ENCODE data around the gene DNTTIP2.

Gene DNTTIP2

GRCh38 chr1:93909146-93910050 lies 30.4 kb upstream of the DNTTIP2 start, which contains the start of gene GCLM:
Gene GCLM (minus strand): TSS chr1:93909430. CDS start chr1:93909163, 267 bp downstream.
- TF ChIP-seq CTCF (IDR thresholded peaks at IDR 0.05; ENCODE audit: insufficient read depth, low read length, poor library complexity, severe bottlenecking), result peak; percentile 65
- DNase-seq (ENCODE audit: extremely low read depth, insufficient read length), result peak; percentile 92

GRCh38 chr1:93908394-93909145 lies 29.6 kb upstream of the DNTTIP2 start:
- DNase-seq (ENCODE audit: extremely low read depth, insufficient read length), result peak; percentile 72
- Histone ChIP-seq H3K36me3 (ENCODE audit: control insufficient read depth, insufficient read depth, low read length) (no peaks in the 10 kb centered on the region), H3K27me3 (replicated peaks; ENCODE audit: control insufficient read depth, insufficient read depth, low read length) (no peaks in the 10 kb centered on the region), H3K4me3 (replicated peaks; ENCODE audit: low read depth, low read length) (peak overlapping the region; percentile 76)
- no peak for TF ChIP-seq CTCF (IDR thresholded peaks at IDR 0.05; ENCODE audit: insufficient read depth, low read length, poor library complexity, severe bottlenecking)

More at GRCh38 chr1:93909146-93910050, 30.4 kb upstream of the DNTTIP2 start, which contains the start of gene GCLM:
- H3K36me3 ChIP-seq (ENCODE audit: control insufficient read depth, insufficient read depth, low read length), result no peaks in the 10 kb centered on the region
- H3K27me3 ChIP-seq (replicated peaks; ENCODE audit: control insufficient read depth, insufficient read depth, low read length), result no peaks in the 10 kb centered on the region
- peak within 1 kb of the TSS; percentile 76 for H3K4me3 ChIP-seq (replicated peaks; ENCODE audit: low read depth, low read length)

- no peak for TF ChIP-seq CTCF (IDR thresholded peaks at IDR 0.05; ENCODE audit: insufficient read depth, low read length, poor library complexity, severe bottlenecking)
- Histone ChIP-seq H3K4me3 (replicated peaks; ENCODE audit: low read depth, low read length) (peak overlapping the region; percentile 76; the same call in 1 of the 2 replicates), H3K27me3 (replicated peaks; ENCODE audit: control insufficient read depth, insufficient read depth, low read length) (no peaks in the 10 kb centered on the region), H3K36me3 (ENCODE audit: control insufficient read depth, insufficient read depth, low read length) (no peaks in the 10 kb centered on the region)
- no peak for DNase-seq (ENCODE audit: extremely low read depth, insufficient read length)
Measured at GRCh38 chr1:93907718-93908117, 28.7 kb upstream of the DNTTIP2 start.

- no peak for TF ChIP-seq CTCF (IDR thresholded peaks at IDR 0.05; ENCODE audit: insufficient read depth, low read length, poor library complexity, severe bottlenecking)
- no peak for DNase-seq (ENCODE audit: extremely low read depth, insufficient read length)
- Histone ChIP-seq H3K27me3 (replicated peaks; ENCODE audit: control insufficient read depth, insufficient read depth, low read length) (no peaks in the 10 kb centered on the region), H3K4me3 (replicated peaks; ENCODE audit: low read depth, low read length) (no peak overlapping the region), H3K36me3 (ENCODE audit: control insufficient read depth, insufficient read depth, low read length) (no peaks in the 10 kb centered on the region)
Measured at GRCh38 chr1:93906480-93906879, 27.5 kb upstream of the DNTTIP2 start.

- no peaks in the 10 kb centered on the region for H3K36me3 ChIP-seq (ENCODE audit: control insufficient read depth, insufficient read depth, low read length)
- no peaks in the 10 kb centered on the region for H3K27me3 ChIP-seq (replicated peaks; ENCODE audit: control insufficient read depth, insufficient read depth, low read length)
- no peak overlapping the region for H3K4me3 ChIP-seq (replicated peaks; ENCODE audit: low read depth, low read length)
- no peak for TF ChIP-seq CTCF (IDR thresholded peaks at IDR 0.05; ENCODE audit: insufficient read depth, low read length, poor library complexity, severe bottlenecking)
- DNase-seq (ENCODE audit: extremely low read depth, insufficient read length), result no peak
Measured at GRCh38 chr1:93905734-93906133, 26.7 kb upstream of the DNTTIP2 start.
